ENCODE measurements around the gene WSB2.

GRCh38 chr12:118058881-118059280 is 2.1 kb downstream of the WSB2 start:
- TF ChIP-seq CTCF (conservative IDR thresholded peaks at IDR 0.05; ENCODE audit: low read depth, low read length) (no peak), EZH2 (IDR thresholded peaks at IDR 0.05; ENCODE audit: low read length, unreplicated experiment) (no peak)

Measured in PC-3 (cell line).